DMS153 treated with DMSO at 0.1 percent for 48 hours (cell line): Measurements from ENCODE around the gene REEP1.
"Not testable (repeated sequence)": the region's sequence is repeated elsewhere in the genome, so short reads cannot be mapped to it uniquely, and the experiment has no call there.

Experiments
- DNase-seq: peaks from one replicate; lab custom pipeline; 2025; ENCODE audit not compliant: unreplicated experiment; lab: John Stamatoyannopoulos, UW

The REEP1 gene

GRCh38 chr2:86245222-86245621, 92.2 kb downstream of the REEP1 start:
- not testable (repeated sequence) for DNase-seq

- not testable (repeated sequence) for DNase-seq
Measured at GRCh38 chr2:86244781-86245180, 92.6 kb downstream of the REEP1 start.

DNA sequence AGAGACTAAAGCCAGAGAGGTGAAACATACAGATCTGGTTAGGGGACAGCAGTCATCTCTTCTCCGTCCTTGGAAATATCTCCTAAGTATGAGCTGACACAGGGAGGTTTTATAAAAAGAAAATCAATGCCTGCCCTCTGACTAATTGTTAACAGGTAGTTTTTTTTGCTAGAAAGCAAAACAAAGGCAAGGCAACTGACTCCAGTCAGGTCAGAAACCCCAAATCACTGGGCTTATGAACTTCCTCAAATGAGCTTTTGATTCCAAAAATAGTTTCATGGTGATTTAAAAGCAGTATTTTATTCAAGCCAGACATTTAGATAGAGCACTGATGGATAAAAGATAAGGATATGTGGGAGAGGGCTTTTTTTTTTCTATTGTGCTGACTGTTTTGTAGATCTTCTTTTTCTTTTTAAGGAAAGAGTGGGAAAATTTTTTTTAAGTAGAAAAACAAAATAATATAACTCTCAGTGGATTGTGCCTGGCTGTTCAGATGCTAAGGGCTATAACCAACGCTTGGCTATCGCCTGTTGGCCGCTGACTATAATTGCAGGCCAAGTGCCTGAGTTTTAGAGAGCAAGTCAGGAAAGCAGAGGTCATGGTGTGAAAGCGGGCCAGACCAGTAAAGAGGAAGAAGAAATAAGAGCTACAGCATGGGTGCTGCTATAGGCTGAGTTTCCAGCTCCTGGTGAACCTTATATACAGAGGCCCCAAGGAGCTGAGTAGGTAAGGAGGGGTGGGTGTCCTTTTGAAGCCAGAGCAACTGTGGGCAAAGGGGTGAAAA, 93.3 kb downstream of the REEP1 start:
- no peak for DNase-seq

GRCh38 chr2:86243272-86243671, 94.2 kb downstream of the REEP1 start:
- DNase-seq: no peak

DNA sequence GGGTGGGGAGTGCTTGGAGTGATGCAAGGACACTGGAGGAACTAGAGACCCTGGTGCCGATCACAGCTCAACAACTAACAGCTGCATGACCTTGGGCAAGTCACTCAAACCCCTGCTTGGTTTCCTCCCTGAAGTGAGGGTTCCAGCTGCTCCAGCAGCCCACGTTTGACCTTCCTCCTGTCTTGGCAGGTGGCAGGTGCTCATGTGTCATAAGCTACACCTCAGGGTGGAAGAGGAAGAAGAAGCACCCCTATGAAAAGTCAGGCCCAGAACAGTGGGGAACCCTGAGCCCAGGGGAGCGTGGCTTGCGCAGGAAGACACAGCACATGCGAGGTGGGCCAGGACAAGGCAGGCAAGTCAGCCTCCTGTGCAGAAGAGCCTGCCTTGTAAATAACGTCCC, 95.8 kb downstream of the REEP1 start:
- no peak for DNase-seq

- DNase-seq: no peak
Measured at GRCh38 chr2:86240251-86240650, 97.2 kb downstream of the REEP1 start.

- no peak for DNase-seq
Measured at GRCh38 chr2:86239745-86240144, 97.7 kb downstream of the REEP1 start.

DNA sequence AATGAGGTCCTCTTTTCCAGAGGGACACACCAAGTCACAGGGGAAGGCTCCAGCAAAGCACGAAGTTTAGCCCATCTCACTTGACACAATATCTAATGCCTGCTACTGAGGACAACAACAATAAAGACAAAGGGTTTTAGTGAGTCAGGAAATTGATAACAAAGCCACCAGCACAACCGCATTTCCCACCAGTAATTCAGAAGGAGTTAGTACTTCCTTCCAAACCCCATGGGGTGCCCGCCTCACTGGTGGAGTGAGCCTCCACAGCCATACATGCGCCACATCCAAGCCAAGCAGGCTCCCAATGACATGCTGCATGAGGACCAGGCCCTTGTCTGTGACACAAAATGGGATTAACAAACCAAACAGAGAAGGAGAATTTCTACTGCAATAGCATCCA, 98.1 kb downstream of the REEP1 start:
- DNase-seq: no peak

GRCh38 chr2:86238354-86238753, 99.1 kb downstream of the REEP1 start:
- DNase-seq: no peak

DNA sequence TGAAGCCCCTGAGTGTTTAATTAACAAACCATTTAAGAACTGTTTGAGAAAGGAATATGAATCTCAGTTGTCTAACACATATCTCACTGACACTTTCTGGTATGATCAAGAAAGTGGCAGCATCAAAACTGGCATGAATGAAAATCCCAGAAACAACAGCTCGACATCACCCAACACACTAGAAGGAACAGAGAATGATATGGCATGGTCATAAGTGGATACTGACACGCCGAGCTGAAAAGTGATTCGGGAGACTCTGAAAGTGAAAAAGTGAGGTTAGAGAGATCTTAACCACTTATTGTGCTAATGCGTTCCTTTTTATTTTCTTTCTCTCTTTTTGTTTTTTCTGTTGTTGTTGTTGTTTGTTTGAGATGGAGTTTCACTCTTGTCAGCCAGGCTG, 100.3 kb downstream of the REEP1 start:
- DNase-seq: no peak

DNA sequence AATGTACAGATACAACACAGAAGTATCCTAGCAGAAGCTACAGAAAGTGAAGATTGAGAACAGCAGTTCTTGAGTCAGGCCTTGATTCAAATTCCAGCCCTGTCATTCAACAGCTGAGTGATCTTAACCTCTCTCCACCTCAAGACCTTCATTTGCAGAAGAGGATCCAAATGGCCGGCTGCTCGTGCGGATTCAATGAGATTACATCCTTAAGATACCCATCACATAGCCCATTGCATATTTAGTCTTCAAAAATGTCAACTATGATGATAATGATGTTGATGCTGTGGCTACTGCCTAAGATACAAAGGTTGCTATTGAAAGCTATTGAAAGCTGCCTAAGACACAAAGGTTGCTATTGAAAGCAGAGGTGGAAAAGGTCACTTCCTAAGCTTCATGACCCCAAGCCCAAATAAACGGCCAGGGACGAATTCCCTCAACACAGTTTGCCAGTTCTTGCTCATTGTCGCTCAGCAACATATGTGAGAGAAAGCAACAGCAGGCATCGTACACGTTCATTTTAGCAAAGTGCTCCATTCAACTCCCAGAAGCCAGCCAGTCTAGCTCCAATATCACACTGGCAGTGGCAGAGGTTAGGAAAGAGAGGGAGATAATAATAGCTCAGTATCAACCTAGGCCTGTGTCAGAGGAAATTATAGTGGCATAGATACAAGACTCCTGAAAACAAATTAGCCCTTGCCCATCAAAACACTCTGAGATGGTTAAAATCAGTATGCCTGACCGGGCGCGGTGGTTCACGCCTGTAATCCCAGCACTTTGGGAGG, 102.0 kb downstream of the REEP1 start:
- no peak for DNase-seq

DNA sequence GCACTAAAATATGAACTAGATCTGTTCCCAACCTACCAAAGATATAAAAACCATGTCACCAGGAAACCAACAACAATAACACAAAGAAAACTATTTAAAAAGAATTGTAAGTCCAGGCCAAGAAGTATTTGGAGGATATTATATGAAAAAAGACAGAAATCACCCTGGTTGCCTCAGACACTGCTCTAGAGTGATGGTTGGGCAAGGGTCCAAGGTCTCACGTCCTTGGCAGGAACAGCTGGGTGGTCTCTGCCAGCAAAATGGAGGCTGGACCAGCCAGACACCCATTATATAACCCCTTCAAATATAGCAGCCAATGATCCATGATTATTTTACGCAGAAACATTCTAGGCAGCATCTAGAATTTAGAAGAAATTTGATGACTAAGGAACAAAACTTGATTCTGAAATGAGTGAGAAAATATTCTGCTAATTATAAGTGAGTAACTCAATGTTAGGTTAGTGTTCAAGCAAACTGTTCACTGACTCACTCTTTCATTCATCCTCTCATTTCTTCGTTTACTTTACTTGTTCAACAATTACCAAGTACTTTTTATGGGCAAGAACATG, 102.8 kb downstream of the REEP1 start:
- DNase-seq: no peak

GRCh38 chr2:86233436-86233835, 104.0 kb downstream of the REEP1 start:
- DNase-seq: no peak

DNA sequence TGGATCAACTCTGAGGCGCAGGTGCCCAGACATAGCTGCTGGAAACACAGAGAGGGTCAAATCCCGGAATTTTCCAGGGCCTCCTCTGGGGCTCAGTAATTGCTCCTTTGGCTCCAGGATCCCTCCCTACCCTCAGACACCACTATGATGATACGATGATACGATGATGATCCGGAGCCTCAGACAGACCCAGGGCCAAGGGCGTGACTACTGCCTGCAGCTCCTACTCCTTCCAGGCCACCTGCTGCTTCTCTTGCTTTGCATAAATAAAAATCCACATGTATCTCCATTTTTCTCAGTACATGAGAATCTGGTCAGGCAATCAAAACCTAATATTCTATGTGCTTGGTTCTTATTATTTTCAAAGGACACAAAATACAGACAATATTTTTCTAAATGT, 104.5 kb downstream of the REEP1 start:
- no peak for DNase-seq

GRCh38 chr2:86232373-86232784, 105.0 kb downstream of the REEP1 start:
- no peak for DNase-seq

- no peak for DNase-seq
Measured at GRCh38 chr2:86231680-86232372, 105.6 kb downstream of the REEP1 start.

DNA sequence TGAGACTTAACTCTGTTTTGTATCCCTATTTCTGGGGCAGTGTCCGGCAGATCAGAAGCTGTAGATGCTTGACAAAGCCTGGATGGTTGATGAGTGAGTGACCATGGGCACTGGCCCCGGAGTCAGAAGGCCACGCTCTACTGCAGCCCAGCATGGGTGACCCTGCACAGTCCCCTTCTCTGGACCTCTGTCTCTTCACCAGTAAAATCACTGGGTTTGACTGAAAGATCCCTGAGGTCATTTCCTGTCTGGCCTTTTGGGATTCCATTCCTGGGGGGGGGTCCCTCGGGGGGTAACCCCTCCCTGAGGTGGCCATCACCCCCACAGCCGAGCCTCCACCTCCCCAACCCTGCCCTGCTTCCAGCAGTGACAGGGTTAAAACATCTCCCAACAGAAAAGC, 106.5 kb downstream of the REEP1 start:
- DNase-seq: no peak

DNA sequence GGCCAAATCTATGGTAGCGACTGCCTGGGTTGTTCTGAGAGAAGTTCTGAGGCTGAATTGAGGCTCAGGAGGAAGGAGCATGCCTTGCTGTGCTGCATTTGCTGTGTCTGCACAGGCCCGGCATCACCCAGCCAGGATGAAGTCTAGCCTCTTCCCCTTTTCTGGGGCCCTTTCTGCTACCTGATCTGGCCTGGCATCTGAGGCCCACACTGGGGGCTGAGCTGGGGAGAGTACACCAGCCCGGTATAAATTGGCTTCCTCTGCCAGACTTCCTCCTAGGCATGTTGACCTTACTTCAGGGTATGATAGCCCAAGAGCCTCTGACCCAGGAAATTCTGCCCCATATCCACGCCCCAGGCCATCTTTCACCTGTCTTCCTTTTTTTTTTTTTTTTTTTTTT, 108.2 kb downstream of the REEP1 start:
- no peak for DNase-seq

DNA sequence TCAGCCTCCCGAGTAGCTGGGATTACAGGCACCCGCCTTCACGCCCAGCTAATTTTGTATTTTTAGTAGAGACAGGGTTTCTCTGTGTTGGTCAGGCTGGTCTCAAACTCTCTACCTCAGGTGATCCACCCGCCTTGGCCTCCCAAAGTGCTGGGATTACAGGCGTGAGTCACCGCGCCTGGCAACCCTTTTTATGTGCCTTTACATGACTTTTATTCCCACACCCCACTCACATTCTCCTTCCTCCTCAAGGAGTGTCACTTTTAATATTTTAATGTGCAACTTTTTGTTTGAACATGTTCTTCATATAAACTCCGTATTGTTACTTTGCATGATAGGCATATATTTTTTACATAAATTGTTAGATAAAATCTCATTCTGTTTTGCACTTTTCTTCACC, 108.9 kb downstream of the REEP1 start:
- not testable (repeated sequence) for DNase-seq

DNA sequence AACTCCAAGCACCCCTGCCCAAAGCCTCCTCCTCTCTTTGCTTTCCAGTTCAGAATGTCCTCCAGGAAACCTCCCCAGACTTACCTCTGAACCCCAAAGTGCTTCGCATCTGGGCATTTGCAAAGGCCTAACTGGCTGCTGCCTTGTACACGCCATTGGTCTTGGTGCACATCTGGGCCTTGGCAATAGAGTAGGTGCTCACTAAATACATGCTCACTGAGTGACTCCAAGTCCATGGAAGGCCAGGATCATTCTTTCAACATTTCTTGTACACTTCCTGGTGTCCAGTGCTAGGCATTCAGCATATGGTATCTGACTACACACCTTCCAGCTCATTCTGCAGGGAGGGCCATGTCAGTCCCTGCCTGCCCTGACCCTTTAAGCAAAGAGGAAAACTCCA, 109.7 kb downstream of the REEP1 start:
- DNase-seq: no peak
